DND-41 (cell line): ENCODE results near the gene CD7.

Source experiments
- ATAC-seq: fragments of 200-7000 bp; cut with Tn5 transposase; 3 replicates; pipeline ENCODE4 v1.9.1; 2021; ENCODE audit warnings: low read depth; ENCODE audit not compliant: insufficient read depth
- DNase-seq: peaks from one replicate; pipeline ENCODE4 v3.0.0-alpha.2; 2020
- H2AFZ ChIP-seq: 2 replicates; pipeline ENCODE4 v1.6.0; 2012; ENCODE audit warnings: low read depth, low read length
- H3K27ac ChIP-seq: 2 replicates; pipeline ENCODE4 v1.5.1; 2012; ENCODE audit warnings: low read length, inconsistent platforms
- H3K27me3 ChIP-seq: fragments of 200-600 bp; sonication (generic); 2 replicates; pipeline ENCODE4 v1.6.0; 2012; ENCODE audit warnings: low read length, mild to moderate bottlenecking, inconsistent platforms; ENCODE audit not compliant: insufficient read depth, poor library complexity
- H3K36me3 ChIP-seq: 2 replicates; pipeline ENCODE4 v1.5.1; 2012; ENCODE audit warnings: low read length, inconsistent platforms; ENCODE audit not compliant: insufficient read depth
- H3K4me1 ChIP-seq: 2 replicates; pipeline ENCODE4 v1.5.1; 2012; ENCODE audit warnings: mild to moderate bottlenecking, low read length; ENCODE audit not compliant: insufficient read depth
- H3K4me2 ChIP-seq: 2 replicates; pipeline ENCODE4 v1.6.0; 2012; ENCODE audit warnings: mild to moderate bottlenecking, moderate library complexity, low read length, inconsistent platforms; ENCODE audit not compliant: insufficient read depth
- H3K4me3 ChIP-seq, 2 experiments: fragments of 200-600 bp in 1 of 2; shearing (Covaris generic) in 1 of 2; 2 replicates each; pipeline ENCODE4 v1.5.1; 2012 to 2016; ENCODE audit warnings: inconsistent platforms in 2 of 2, low read length in 2 of 2, mild to moderate bottlenecking in 2 of 2, low read depth in 1 of 2, moderate library complexity in 1 of 2
- H3K79me2 ChIP-seq: 2 replicates; pipeline ENCODE4 v1.6.0; 2012; ENCODE audit warnings: low read length, inconsistent platforms; ENCODE audit not compliant: insufficient read depth
- H3K9ac ChIP-seq: 2 replicates; pipeline ENCODE4 v1.6.0; 2012; ENCODE audit warnings: low read depth, mild to moderate bottlenecking, inconsistent platforms, low read length, moderate library complexity
- H3K9me3 ChIP-seq: 2 replicates; pipeline ENCODE4 v1.5.1; 2012; ENCODE audit warnings: low read length, moderate library complexity, mild to moderate bottlenecking, inconsistent platforms; ENCODE audit not compliant: insufficient read depth, severe bottlenecking
- H4K20me1 ChIP-seq: 2 replicates; pipeline ENCODE4 v1.6.0; 2012; ENCODE audit warnings: low read length; ENCODE audit not compliant: insufficient read depth
- CTCF ChIP-seq: IDR thresholded peaks from 2 replicates; pipeline ENCODE4 v1.5.1; 2012; ENCODE audit warnings: borderline replicate concordance, low read length, moderate library complexity, mild to moderate bottlenecking; ENCODE audit not compliant: poor library complexity, severe bottlenecking; ENCODE audit errors: extremely low read depth
- EZH2 ChIP-seq: IDR thresholded peaks from 3 replicates; pipeline ENCODE4 v1.6.1; 2012; ENCODE audit warnings: borderline replicate concordance, low read depth, mild to moderate bottlenecking, moderate library complexity, low read length, inconsistent platforms; ENCODE audit not compliant: severe bottlenecking

Gene CD7

GRCh38 chr17:82310877-82311276, 6.5 kb downstream of the CD7 start:
- DNase-seq: no peak
- ATAC-seq: no peak
- H3K9me3 ChIP-seq: no peaks in the 10 kb centered on the region
- H2AFZ ChIP-seq: no peak overlapping the region
- no peak overlapping the region for H3K9ac ChIP-seq
- H4K20me1 ChIP-seq: no peaks in the 10 kb centered on the region
- no peak overlapping the region for H3K4me3 ChIP-seq
- H3K27me3 ChIP-seq: no peaks in the 10 kb centered on the region
- peaks cover 10% of the 10 kb centered on the region for H3K79me2 ChIP-seq
- no peak for TF ChIP-seq EZH2
- TF ChIP-seq CTCF: no peak
- peaks cover 27% of the 10 kb centered on the region for H3K36me3 ChIP-seq
- H3K4me2 ChIP-seq: no peak overlapping the region
- H3K27ac ChIP-seq: peak overlapping the region; percentile 47; the same call in 1 of the 2 replicates
- H3K4me1 ChIP-seq: peaks cover 33% of the 10 kb centered on the region

GRCh38 chr17:82309656-82310570, 7.5 kb downstream of the CD7 start:
- H2AFZ ChIP-seq: no peak overlapping the region
- no peaks in the 10 kb centered on the region for H3K9me3 ChIP-seq
- no peak overlapping the region for H3K4me3 ChIP-seq
- H3K27ac ChIP-seq: peak overlapping the region; percentile 47
- H3K36me3 ChIP-seq: peaks cover 18% of the 10 kb centered on the region
- ATAC-seq: no peak
- no peak for DNase-seq
- TF ChIP-seq EZH2: no peak
- no peak for TF ChIP-seq CTCF
- no peaks in the 10 kb centered on the region for H3K27me3 ChIP-seq
- H3K79me2 ChIP-seq: peaks cover 1% of the 10 kb centered on the region; the same call in 1 of the 2 replicates
- no peaks in the 10 kb centered on the region for H4K20me1 ChIP-seq
- no peak overlapping the region for H3K4me2 ChIP-seq
- H3K9ac ChIP-seq: no peak overlapping the region
- H3K4me1 ChIP-seq: peaks cover 33% of the 10 kb centered on the region

- Histone ChIP-seq H3K27ac (peak overlapping the region; percentile 99), H3K4me2 (no peak overlapping the region), H2AFZ (no peak overlapping the region), H4K20me1 (no peaks in the 10 kb centered on the region), H3K9ac (peak overlapping the region; percentile 10; the same call in 1 of the 2 replicates), H3K36me3 (no peaks in the 10 kb centered on the region), H3K4me3 (no peak overlapping the region), H3K27me3 (no peaks in the 10 kb centered on the region), H3K4me1 (peaks cover 65% of the 10 kb centered on the region), H3K9me3 (no peaks in the 10 kb centered on the region), H3K79me2 (no peaks in the 10 kb centered on the region)
- ATAC-seq: no peak
- TF ChIP-seq EZH2: no peak
- TF ChIP-seq CTCF: no peak
- peak; percentile 62 for DNase-seq
Measured at GRCh38 chr17:82305727-82306300, 11.6 kb downstream of the CD7 start.
